Measurements from ENCODE around the gene FURIN. TPM values are rescaled to one million over a fixed set of nuclear protein-coding genes. Genes with fewer than 3 reads are reported as not detected.
A peak's percentile ranks its signal among the peaks of the same experiment; 100 is the strongest.

The FURIN gene
- total RNA-seq, 3 donors from 2014 or later, result 34.5 to 48.5 (median 36.4) TPM

DNA sequence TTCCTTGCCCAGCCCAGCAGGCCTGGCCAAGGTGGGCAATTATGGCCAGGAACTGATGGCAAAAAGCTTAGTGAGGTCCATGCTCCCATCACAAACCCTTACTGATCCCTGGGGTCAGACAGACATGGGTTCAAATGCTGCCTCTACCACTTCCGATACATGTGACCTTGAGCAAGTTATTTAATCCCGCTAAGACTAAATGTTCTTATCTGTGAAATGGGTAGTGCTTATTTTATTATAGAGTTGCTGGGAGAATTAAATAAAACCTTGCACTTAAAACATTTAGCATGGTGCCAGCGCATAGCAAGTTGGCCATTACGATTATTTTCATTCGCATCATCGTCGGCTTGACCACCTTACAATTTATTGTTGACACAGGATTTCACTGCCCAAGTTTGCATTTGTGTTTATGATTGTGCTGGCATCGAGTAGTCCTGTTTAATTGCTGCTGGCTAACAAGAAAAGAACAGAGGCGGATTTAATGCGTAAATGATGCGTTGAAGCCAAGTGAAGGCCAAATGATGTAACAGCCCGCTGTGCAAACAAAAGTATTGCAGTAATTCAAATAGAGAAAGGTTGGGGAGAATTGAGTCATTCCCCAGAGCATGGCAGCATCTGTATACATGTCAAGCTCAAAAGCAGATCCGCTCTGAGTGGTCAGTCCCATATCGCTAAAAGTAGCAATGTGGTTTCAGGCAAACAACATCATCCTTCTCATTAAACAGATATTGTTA is 7.3 kb upstream of the FURIN start:
- H3K27ac ChIP-seq, result peak overlapping the region; percentile 34 to 62

DNA sequence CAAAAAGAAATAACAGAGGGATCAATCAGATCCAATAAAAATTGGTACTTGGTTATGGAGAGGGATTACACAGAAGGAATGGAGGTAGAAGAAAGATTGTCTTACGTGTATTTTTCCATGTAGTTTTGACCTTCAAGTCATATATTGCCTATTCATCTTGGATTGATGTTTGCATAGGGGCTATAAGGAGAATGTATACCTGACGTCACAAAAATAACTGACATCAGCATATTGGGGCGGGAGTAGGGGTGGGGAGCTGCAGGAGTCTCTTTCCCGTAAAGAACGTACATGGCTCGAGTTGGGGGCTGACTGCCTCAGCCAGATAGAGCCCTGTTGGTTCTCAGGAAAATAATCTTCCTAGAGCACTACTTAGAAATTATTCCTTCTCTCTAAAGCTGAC is 5.9 kb upstream of the FURIN start:
- H3K4me1 ChIP-seq, result no peaks in the 10 kb centered on the region
- DNase-seq (ENCODE audit: low spot score in 2 of 2), result no peak
- H3K4me3 ChIP-seq, result no peak overlapping the region
- no peaks in the 10 kb centered on the region for H3K36me3 ChIP-seq
- intact Hi-C loops (cut with DNase I; ENCODE audit: low total_unique reads), result no loop called here
- H3K27me3 ChIP-seq, result no peaks in the 10 kb centered on the region
- no peak overlapping the region for H3K27ac ChIP-seq
- H3K9me3 ChIP-seq, result no peaks in the 10 kb centered on the region
- TF ChIP-seq POLR2A (IDR thresholded peaks at IDR 0.05) (no peak), POLR2AphosphoS5 (IDR thresholded peaks at IDR 0.05) (no peak)
- TF ChIP-seq, protein P1, sequence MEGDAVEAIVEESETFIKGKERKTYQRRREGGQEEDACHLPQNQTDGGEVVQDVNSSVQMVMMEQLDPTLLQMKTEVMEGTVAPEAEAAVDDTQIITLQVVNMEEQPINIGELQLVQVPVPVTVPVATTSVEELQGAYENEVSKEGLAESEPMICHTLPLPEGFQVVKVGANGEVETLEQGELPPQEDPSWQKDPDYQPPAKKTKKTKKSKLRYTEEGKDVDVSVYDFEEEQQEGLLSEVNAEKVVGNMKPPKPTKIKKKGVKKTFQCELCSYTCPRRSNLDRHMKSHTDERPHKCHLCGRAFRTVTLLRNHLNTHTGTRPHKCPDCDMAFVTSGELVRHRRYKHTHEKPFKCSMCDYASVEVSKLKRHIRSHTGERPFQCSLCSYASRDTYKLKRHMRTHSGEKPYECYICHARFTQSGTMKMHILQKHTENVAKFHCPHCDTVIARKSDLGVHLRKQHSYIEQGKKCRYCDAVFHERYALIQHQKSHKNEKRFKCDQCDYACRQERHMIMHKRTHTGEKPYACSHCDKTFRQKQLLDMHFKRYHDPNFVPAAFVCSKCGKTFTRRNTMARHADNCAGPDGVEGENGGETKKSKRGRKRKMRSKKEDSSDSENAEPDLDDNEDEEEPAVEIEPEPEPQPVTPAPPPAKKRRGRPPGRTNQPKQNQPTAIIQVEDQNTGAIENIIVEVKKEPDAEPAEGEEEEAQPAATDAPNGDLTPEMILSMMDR (IDR thresholded peaks at IDR 0.05), result no peak

More for the DNA sequence above, 7.3 kb upstream of the FURIN start:
- no peaks in the 10 kb centered on the region for H3K36me3 ChIP-seq
- no peak overlapping the region for H3K4me3 ChIP-seq
- H3K9me3 ChIP-seq, result no peaks in the 10 kb centered on the region
- H3K4me1 ChIP-seq, result no peaks in the 10 kb centered on the region
- H3K27me3 ChIP-seq, result no peaks in the 10 kb centered on the region
- DNase-seq (ENCODE audit: low spot score in 2 of 2), result no peak
- TF ChIP-seq POLR2A (IDR thresholded peaks at IDR 0.05) (no peak), POLR2AphosphoS5 (IDR thresholded peaks at IDR 0.05) (no peak)
- TF ChIP-seq, protein P1 (IDR thresholded peaks at IDR 0.05), result no peak
- intact Hi-C loops (cut with DNase I; ENCODE audit: low total_unique reads), result no loop called here

DNA sequence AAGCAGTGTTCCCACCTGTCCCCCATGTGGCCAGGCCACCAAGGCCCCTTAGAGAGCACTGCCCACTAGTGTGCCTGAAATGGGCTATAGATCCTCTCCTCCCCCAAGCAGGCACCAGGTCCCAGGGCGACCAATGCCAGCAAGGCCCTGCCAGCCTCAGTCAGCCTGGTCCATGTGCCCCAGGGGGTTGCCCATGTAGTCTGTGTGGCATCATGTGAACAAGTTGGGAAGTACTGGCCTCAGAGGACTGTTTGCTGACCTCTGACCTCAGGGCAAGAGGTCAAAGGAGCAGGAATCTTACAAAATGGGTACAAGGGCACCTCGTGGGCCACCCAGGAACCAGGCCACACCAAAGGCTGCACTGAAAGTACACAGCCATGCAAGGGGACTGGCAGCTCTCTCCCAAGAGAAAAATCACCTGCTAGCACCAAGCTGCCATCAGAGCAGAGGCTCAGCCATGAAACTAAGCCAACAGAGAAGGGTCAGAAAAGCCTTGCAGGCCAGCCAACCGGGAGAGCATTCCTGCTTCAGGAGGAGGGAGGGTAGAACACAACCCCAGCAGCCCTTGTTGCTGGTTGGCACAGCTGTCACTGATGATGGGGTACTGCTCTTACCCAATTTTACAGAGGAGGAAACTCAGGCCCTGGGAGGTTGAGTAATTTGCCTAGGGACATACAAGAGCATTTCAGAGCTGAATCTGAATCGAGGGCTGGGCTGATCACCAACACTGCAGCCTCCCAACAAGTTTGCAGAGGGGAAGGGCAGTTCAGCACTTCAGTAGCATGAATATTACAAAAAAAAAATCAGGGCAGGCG is 5.2 kb upstream of the FURIN start:
- Histone ChIP-seq H3K36me3 (no peaks in the 10 kb centered on the region), H3K4me1 (no peaks in the 10 kb centered on the region), H3K27me3 (no peaks in the 10 kb centered on the region), H3K9me3 (no peaks in the 10 kb centered on the region), H3K27ac (peak overlapping the region in 1 of 2 donors; percentile 42), H3K4me3 (no peak overlapping the region)
- intact Hi-C loops (cut with DNase I; ENCODE audit: low total_unique reads), result no loop called here
- TF ChIP-seq POLR2AphosphoS5 (IDR thresholded peaks at IDR 0.05) (no peak), POLR2A (IDR thresholded peaks at IDR 0.05) (no peak)
- TF ChIP-seq, protein P1 (IDR thresholded peaks at IDR 0.05), result no peak
- no peak for DNase-seq (ENCODE audit: low spot score in 2 of 2)

DNA sequence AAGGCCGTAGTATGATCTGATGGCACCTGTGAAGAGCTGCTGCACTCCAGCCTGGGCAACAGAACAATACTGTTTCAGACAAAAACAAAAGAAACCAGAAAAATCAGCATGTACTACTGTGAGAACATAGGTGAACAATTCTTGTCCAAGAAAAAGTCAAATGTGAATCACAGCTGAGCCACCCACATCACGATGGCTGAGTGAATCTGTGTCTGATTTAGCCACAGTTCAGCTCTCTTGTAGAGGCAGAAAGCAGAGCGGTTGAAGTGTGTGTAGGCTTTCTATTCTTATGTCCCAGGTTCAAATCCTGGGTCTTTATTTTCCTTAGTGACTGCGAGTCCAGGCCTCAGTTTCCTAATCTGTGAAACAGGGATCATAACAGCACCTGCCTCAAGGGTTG is 4.4 kb upstream of the FURIN start:
- intact Hi-C loops (cut with DNase I; ENCODE audit: low total_unique reads), result no loop called here
- DNase-seq (ENCODE audit: low spot score in 2 of 2), result no peak
- H3K27ac ChIP-seq, result no peak overlapping the region
- no peak overlapping the region for H3K4me3 ChIP-seq
- H3K9me3 ChIP-seq, result no peaks in the 10 kb centered on the region
- no peaks in the 10 kb centered on the region for H3K4me1 ChIP-seq
- no peaks in the 10 kb centered on the region for H3K36me3 ChIP-seq
- TF ChIP-seq POLR2AphosphoS5 (IDR thresholded peaks at IDR 0.05) (no peak), POLR2A (IDR thresholded peaks at IDR 0.05) (no peak)
- TF ChIP-seq, protein P1 (IDR thresholded peaks at IDR 0.05), result no peak
- no peaks in the 10 kb centered on the region for H3K27me3 ChIP-seq

DNA sequence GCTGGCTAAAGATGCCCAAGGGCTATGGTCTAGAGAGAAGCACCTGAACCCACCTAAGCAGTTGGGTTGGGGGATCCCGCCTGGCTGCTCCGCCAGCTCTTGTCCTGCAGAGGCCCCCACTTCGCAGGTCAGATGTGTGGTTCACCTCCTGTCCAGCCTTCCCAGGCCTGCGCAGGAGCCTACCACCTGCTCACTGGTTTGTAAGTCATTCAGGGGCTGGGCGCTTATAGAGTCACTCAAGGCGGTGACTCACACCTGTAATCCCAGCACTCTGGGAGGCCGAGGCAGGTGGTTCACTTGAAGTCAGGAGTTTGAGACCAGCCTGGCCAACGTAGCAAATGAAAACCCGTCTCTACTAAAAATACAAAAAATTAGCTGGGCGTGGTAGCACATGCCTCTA is 3.9 kb upstream of the FURIN start:
- no peaks in the 10 kb centered on the region for H3K4me1 ChIP-seq
- H3K27ac ChIP-seq, result no peak overlapping the region
- TF ChIP-seq POLR2A (IDR thresholded peaks at IDR 0.05) (no peak), POLR2AphosphoS5 (IDR thresholded peaks at IDR 0.05) (no peak)
- TF ChIP-seq, protein P1 (IDR thresholded peaks at IDR 0.05), result no peak

More for the DNA sequence above, 3.9 kb upstream of the FURIN start:
- Histone ChIP-seq H3K9me3 (no peaks in the 10 kb centered on the region), H3K27me3 (no peaks in the 10 kb centered on the region), H3K4me3 (no peak overlapping the region), H3K36me3 (no peaks in the 10 kb centered on the region)
- DNase-seq (ENCODE audit: low spot score in 2 of 2), result no peak
- intact Hi-C loops (cut with DNase I; ENCODE audit: low total_unique reads), result no loop called here

Data from breast epithelium (tissue), 4 donors.